SU-DHL-6 (cell line): ENCODE measurements around the gene MAP3K7CL.

Experiments used
- EZH2phosphoT487 ChIP-seq: fragments of 200-600 bp; sonication (generic), shearing (Covaris generic); conservative IDR thresholded peaks from 2 replicates; pipeline ENCODE4 v1.6.1; 2018; ENCODE audit warnings: mild to moderate bottlenecking, antibody characterized with exemption, low read length, moderate library complexity, mixed read lengths
- TF ChIP-seq, protein P1 (sequence below): fragments of 200-600 bp; sonication (generic); IDR thresholded peaks from one replicate; pipeline ENCODE4 v1.5.1; 2017; ENCODE audit warnings: antibody characterized with exemption, mild to moderate bottlenecking, low read length, moderate library complexity; ENCODE audit not compliant: insufficient read depth, poor library complexity, severe bottlenecking

DNA sequence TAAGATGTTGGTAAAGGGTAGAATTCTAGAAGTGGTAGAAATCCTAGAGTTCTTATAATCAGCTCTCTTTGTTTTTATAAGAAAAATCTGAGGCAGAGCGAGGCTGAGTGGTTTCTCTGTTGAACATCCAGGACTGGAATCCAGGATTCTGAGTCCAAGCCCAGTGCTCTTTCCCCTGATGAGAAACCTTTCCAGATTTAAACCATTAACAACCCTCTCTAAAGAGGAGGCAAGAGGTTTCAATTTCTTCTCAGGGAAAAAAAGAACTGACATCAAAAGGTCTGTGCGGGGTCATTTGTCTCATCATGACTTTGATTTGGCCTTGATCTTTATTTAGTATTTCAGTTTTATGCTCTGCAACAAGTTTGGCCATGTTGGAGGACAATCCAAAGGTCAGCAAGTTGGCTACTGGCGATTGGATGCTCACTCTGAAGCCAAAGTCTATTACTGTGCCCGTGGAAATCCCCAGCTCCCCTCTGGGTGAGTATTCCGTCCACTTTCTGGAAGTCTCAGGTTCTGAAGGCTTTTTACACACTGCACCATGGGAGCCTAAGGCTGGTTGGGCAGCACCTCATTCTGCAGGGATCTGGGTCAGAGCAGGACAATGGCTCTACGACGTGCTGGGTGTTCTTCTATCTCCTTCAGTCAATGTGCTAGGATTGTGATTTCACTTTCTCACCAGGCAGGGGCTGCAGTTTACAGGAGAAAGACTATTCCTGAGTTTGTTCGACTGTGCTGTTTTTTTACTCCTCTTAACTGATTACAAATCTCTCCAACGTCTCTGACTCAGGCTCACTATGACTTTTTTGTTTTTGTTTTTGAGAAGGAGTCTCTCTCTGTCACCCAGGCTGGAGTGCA is 38.1 kb upstream of the MAP3K7CL start:
- TF ChIP-seq EZH2phosphoT487: no peak
- TF ChIP-seq, protein P1, sequence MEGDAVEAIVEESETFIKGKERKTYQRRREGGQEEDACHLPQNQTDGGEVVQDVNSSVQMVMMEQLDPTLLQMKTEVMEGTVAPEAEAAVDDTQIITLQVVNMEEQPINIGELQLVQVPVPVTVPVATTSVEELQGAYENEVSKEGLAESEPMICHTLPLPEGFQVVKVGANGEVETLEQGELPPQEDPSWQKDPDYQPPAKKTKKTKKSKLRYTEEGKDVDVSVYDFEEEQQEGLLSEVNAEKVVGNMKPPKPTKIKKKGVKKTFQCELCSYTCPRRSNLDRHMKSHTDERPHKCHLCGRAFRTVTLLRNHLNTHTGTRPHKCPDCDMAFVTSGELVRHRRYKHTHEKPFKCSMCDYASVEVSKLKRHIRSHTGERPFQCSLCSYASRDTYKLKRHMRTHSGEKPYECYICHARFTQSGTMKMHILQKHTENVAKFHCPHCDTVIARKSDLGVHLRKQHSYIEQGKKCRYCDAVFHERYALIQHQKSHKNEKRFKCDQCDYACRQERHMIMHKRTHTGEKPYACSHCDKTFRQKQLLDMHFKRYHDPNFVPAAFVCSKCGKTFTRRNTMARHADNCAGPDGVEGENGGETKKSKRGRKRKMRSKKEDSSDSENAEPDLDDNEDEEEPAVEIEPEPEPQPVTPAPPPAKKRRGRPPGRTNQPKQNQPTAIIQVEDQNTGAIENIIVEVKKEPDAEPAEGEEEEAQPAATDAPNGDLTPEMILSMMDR: no peak
